ENCODE results near the gene GKAP1.
"Not testable (repeated sequence)": the region's sequence is repeated elsewhere in the genome, so short reads cannot be mapped to it uniquely, and the experiment has no call there.

GKAP1 gene

GRCh38 chr9:83817356-83818278 lies at the start of gene GKAP1:
GKAP1 (minus strand) TSS chr9:83817769; CDS start chr9:83806517, 11,252 bp downstream.
- ATAC-seq (peak; percentile 88), DNase-seq (peak; percentile 75 to 82)
- Mint-ChIP-seq H3K4me3 (peak within 1 kb of the TSS; percentile 77 to 97), H3K4me1 (peaks cover 14% of the 10 kb centered on the region), H3K27ac (peak within 1 kb of the TSS; percentile 74 to 91)
- not testable (repeated sequence) for H3K27me3 Mint-ChIP-seq, H3K9me3 Mint-ChIP-seq

DNA sequence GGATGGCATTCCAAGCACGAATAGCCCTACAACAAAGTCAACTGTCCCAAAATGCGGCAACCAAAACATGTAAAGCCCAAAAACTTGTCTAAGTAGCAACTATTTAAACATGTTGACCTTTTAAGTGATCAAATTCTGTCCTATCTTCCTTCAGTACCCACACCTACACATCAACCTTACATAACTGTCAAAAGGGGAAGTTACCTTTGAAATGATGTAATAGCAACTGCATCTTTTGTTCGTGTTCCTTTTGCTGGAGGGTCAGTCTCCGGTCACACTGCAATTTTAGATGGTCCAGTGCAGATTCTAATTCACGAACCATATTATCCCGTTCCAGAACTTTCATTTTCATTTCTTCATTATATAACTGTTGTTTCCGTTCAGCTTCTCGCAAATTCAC lies 32.3 kb upstream of the GKAP1 start:
- not testable (repeated sequence) for H3K4me1 Mint-ChIP-seq, H3K9me3 Mint-ChIP-seq, DNase-seq, H3K27me3 Mint-ChIP-seq, H3K27ac Mint-ChIP-seq, H3K4me3 Mint-ChIP-seq, ATAC-seq

DNA sequence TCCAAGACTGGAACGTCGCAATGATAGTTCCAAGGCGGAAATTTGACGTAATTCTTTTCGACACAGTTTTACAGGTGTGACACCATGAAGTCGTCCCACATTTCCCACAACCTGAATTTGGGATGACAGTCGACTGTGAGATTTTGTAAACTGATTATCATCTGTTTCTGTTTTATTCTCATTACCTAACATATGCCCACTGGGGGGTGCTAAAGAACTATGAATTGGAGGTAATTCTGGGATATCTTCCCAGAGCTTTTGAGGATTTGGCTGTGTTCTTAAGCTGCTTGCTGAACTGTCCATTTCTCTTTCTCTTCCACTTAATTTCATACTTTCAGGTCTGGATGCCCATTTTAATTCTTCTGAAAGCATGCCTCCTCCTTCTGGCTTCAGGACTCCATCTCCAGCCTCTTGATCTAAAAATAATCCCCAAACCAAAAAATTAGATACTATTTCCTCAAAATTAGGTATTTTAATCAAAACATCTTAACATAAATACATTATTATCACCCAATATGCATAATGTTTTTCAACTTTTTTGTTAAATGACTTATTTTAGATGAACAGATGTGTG lies 19.6 kb upstream of the GKAP1 start:
- not testable (repeated sequence) for DNase-seq, H3K4me3 Mint-ChIP-seq, ATAC-seq, H3K9me3 Mint-ChIP-seq, H3K27ac Mint-ChIP-seq, H3K4me1 Mint-ChIP-seq, H3K27me3 Mint-ChIP-seq

- not testable (repeated sequence) for DNase-seq, H3K27ac Mint-ChIP-seq, H3K27me3 Mint-ChIP-seq, H3K9me3 Mint-ChIP-seq, H3K4me3 Mint-ChIP-seq, ATAC-seq, H3K4me1 Mint-ChIP-seq
Observed at GRCh38 chr9:83830426-83831071, 13.0 kb upstream of the GKAP1 start.

DNA sequence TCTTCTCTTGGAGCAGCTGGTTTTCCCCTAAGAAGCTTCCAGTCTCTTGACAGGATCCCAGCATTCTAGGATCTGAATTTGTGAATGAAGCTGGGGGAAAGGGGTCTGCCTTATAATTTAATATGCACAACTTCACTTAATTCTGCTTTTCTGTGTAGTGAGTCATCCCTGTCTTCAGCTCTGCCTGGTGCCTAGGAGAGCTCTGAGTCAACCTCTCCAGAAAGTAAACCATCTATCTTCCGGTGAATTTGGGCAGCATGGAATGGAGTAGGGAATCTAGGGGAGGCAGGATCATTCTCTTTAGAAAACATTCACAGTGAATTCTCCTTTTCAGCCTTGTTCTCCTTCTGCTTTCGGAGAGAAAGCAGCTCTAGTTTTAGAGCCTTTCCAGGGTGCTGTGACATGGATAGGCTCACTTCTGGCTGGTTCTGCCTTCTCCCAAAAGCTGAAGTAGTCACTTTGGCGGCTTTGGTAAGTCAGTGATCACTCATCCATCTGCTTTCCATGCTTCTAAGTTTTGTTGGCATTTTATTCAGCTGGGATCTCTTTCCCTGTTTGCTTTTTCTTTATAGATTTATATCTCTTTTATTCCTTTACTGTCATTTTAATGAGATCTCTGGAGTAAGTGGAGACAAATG lies 7.5 kb upstream of the GKAP1 start:
- H3K9me3 Mint-ChIP-seq: not testable (repeated sequence)
- peak overlapping the region in 1 of 2 donors; percentile 34 for H3K27ac Mint-ChIP-seq

GRCh38 chr9:83817011-83817355 lies 586 bp downstream of the GKAP1 start:
- not testable (repeated sequence) for H3K9me3 Mint-ChIP-seq, H3K27me3 Mint-ChIP-seq, H3K27ac Mint-ChIP-seq, DNase-seq, ATAC-seq
- peak overlapping the region; percentile 77 to 97 for H3K4me3 Mint-ChIP-seq
- H3K4me1 Mint-ChIP-seq: peaks cover 14% of the 10 kb centered on the region

More for the DNA sequence above, 7.5 kb upstream of the GKAP1 start:
- H3K4me3 Mint-ChIP-seq, DNase-seq, H3K4me1 Mint-ChIP-seq, H3K27me3 Mint-ChIP-seq, ATAC-seq: not testable (repeated sequence)

DNA sequence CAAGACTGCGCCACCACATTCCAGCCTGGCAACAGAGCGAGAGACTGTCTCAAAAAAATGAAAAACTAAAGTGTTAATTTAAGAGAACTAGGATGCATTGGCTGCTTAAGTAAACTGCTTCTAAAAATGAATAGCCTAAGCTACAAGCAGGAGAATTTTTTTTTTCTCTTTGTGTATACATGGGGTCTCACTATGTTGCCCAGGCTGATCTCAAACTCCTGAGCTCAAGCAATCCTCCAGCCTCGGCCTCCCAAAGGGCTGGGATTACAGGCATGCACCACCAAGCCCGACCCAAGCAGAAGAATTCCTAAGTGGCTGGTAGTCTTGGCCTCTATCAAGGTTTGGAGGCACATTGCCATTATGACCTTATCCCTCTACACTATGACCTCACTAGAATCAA lies 2.4 kb downstream of the GKAP1 start:
- not testable (repeated sequence) for H3K9me3 Mint-ChIP-seq, H3K27me3 Mint-ChIP-seq, H3K4me3 Mint-ChIP-seq, DNase-seq, ATAC-seq, H3K27ac Mint-ChIP-seq
- H3K4me1 Mint-ChIP-seq: peaks cover 14% of the 10 kb centered on the region

DNA sequence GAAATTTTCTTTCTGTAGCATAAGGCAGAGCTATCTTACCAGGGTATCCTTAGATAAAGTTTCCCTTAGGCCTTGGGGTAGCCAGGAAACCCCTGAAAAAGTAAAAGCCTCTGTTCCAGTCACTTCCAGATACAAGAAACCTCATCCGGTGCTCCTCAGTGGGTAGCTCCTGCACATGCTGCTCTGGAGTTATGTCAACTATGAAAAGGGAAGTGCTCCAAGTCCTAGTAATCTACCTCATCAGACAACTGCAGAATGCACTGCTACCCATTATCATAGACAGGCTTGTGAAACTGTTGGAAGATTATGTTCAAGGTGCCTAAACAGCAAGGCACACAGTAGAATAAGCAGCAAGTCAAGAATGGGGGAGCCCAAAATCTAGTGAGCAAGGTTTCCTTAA lies 8.4 kb downstream of the GKAP1 start:
- not testable (repeated sequence) for H3K27me3 Mint-ChIP-seq, DNase-seq, H3K27ac Mint-ChIP-seq, H3K9me3 Mint-ChIP-seq, ATAC-seq, H3K4me3 Mint-ChIP-seq, H3K4me1 Mint-ChIP-seq

DNA sequence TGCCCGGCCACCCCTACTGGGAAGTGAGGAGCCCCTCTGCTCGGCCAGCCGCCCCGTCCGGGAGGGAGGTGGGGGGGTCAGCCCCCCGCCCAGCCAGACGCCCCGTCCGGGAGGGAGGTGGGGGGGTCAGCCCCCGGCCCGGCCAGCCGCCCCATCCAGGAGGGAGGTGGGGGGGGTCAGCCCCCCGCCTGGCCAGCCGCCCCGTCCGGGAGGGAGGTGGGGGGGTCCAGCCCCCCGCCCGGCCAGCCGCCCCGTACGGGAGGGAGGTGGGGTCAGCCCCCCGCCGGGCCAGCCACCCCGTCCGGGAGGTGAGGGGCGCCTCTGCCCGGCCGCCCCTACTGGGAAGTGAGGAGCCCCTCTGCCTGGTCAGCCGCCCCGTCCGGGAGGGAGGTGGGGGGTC lies 13.1 kb downstream of the GKAP1 start:
- not testable (repeated sequence) for H3K27me3 Mint-ChIP-seq, H3K4me1 Mint-ChIP-seq, DNase-seq, H3K27ac Mint-ChIP-seq, ATAC-seq, H3K4me3 Mint-ChIP-seq, H3K9me3 Mint-ChIP-seq

DNA sequence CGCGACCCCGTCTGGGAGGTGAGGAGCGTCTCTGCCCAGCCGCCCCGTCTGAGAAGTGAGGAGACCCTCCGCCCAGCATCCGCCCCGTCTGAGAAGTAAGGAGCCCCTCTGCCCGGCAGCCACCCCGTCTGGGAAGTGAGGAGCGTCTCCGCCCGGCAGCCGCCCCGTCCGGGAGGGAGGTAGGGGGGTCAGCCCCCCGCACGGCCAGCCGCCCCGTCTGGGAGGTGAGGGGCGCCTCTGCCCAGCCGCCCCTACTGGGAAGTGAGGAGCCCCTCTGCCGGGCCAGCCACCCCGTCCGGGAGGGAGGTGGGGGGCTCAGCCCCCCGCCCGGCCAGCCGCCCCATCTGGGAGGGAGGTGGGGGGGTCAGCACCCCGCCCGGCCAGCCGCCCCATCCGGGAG lies 13.6 kb downstream of the GKAP1 start:
- not testable (repeated sequence) for H3K27me3 Mint-ChIP-seq, H3K4me1 Mint-ChIP-seq, H3K27ac Mint-ChIP-seq, H3K9me3 Mint-ChIP-seq, DNase-seq, H3K4me3 Mint-ChIP-seq, ATAC-seq

- Mint-ChIP-seq H3K27me3 (no peaks in the 10 kb centered on the region), H3K4me3 (no peak overlapping the region), H3K27ac (no peak overlapping the region), H3K9me3 (no peaks in the 10 kb centered on the region), H3K4me1 (no peaks in the 10 kb centered on the region)
- DNase-seq (no peak), ATAC-seq (no peak)
Observed at GRCh38 chr9:83800236-83801033, 17.1 kb downstream of the GKAP1 start.

- no peaks in the 10 kb centered on the region for H3K27me3 Mint-ChIP-seq
- DNase-seq (no peak), ATAC-seq (no peak)
- H3K4me1 Mint-ChIP-seq: peaks cover 10% of the 10 kb centered on the region
- H3K9me3 Mint-ChIP-seq: no peaks in the 10 kb centered on the region
- no peak overlapping the region for H3K4me3 Mint-ChIP-seq
- H3K27ac Mint-ChIP-seq: peak overlapping the region; percentile 9 to 34
Observed at GRCh38 chr9:83794051-83794450, 23.5 kb downstream of the GKAP1 start.

- Mint-ChIP-seq H3K27ac (no peak overlapping the region), H3K27me3 (no peaks in the 10 kb centered on the region), H3K9me3 (no peaks in the 10 kb centered on the region), H3K4me1 (peaks cover 10% of the 10 kb centered on the region), H3K4me3 (no peak overlapping the region)
- DNase-seq (no peak), ATAC-seq (no peak)
Observed at GRCh38 chr9:83792746-83793145, 24.8 kb downstream of the GKAP1 start.

GRCh38 chr9:83778164-83778563 lies 39.4 kb downstream of the GKAP1 start:
- ATAC-seq: no peak
- no peaks in the 10 kb centered on the region for H3K27me3 Mint-ChIP-seq
- DNase-seq: no peak
- no peaks in the 10 kb centered on the region for H3K9me3 Mint-ChIP-seq
- H3K4me1 Mint-ChIP-seq: no peaks in the 10 kb centered on the region
- H3K4me3 Mint-ChIP-seq: no peak overlapping the region
- H3K27ac Mint-ChIP-seq: no peak overlapping the region

DNA sequence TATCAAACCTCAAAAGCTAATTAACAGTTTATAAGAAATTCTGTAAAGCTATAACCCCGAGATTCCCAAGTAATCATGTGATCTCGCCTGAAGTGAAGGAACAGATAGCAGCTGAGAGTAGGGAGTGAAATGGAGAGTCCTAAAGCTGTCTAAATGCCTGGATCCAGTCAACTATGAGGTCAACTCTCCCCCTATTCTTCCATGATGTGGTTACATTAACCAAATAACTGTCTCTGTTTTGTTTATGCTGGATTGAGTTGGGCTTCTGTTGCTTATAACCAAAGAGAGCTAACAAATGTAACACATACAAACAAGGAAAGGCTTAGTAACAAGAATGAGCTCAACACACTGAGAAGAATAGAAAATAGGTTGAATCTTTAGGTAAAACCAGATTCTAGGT lies 41.6 kb downstream of the GKAP1 start:
- Mint-ChIP-seq H3K9me3 (no peaks in the 10 kb centered on the region), H3K4me3 (no peak overlapping the region), H3K27ac (no peak overlapping the region), H3K27me3 (no peaks in the 10 kb centered on the region), H3K4me1 (no peaks in the 10 kb centered on the region)
- DNase-seq: no peak
- ATAC-seq: no peak

Measured in stimulated activated naive CD8-positive, alpha-beta T cell treated with anti-CD3 and anti-CD28 coated beads, Interleukin-15, amount 100 ng/mL, for 72 hours (primary cell).